Prostate gland (tissue), 2 donors: ENCODE measurements around the gene SLIT3. TPM values are rescaled to one million over a fixed set of nuclear protein-coding genes. Genes with fewer than 3 reads are reported as not detected.

Source experiments
- DNase-seq: peaks from one replicate; pipeline ENCODE4 v3.0.0-alpha.2; 2019; ENCODE audit warnings: low spot score
- H3K27ac ChIP-seq, 2 donors: fragments of 200-600 bp; sonication (generic); 2 replicates each; pipeline ENCODE4 v1.5.1; 2017 to 2019
- H3K27me3 ChIP-seq: fragments of 200-600 bp; sonication (generic); replicated peaks from 2 replicates; pipeline ENCODE4 v1.5.1; 2019; ENCODE audit not compliant: insufficient read depth
- H3K36me3 ChIP-seq, 2 donors: fragments of 200-600 bp; sonication (generic); 1 replicate in 1 of 2; 2 replicates in 1 of 2; pipeline versions ENCODE4 v1.5.1 to v1.8.1; 2017 to 2019
- H3K4me1 ChIP-seq: fragments of 200-600 bp; sonication (generic); replicated peaks from 2 replicates; pipeline ENCODE4 v1.5.1; 2019
- H3K4me3 ChIP-seq, 2 donors: fragments of 200-600 bp; sonication (generic); 2 replicates each; pipeline ENCODE4 v1.5.1; 2017 to 2019
- H3K9me3 ChIP-seq: fragments of 200-600 bp; sonication (generic); 2 replicates; pipeline ENCODE4 v1.5.1; 2017
- CTCF ChIP-seq, 4 experiments: fragments of 200-600 bp in 2 of 4; fragments of 450-650 bp in 2 of 4; sonication (generic) in 2 of 4; IDR thresholded peaks; 1 replicate in 3 of 4; 2 replicates in 1 of 4; pipeline ENCODE4 v1.5.1; 2016 to 2019; ENCODE audit warnings: antibody characterized with exemption in 4 of 4, mild to moderate bottlenecking in 2 of 4, moderate library complexity in 2 of 4
- POLR2A ChIP-seq: fragments of 450-650 bp; IDR thresholded peaks from one replicate; pipeline ENCODE4 v1.6.1; 2016; ENCODE audit warnings: antibody characterized with exemption, mild to moderate bottlenecking
- POLR2AphosphoS5 ChIP-seq: sonication (generic); formaldehyde crosslinking; IDR thresholded peaks from one replicate; pipeline ENCODE4 v1.6.1; 2017; ENCODE audit warnings: antibody characterized with exemption
- WGBS: methylation state at CpG from one replicate; pipeline ENCODE4 v1.1.5; 2018; 5-methylcytosine and 5-hydroxymethylcytosine counted together
- intact Hi-C: fragments of 100-400 bp; cut with DNase I; formaldehyde crosslinking; loops from one replicate; pipeline ENCODE4 v1.14.2; 2022
- total RNA-seq, 2 donors: library from RNA; depleted of rRNA; stranded (reverse); fragments of >200 nt; gene quantifications; one replicate each; pipeline ENCODE4 v1.1.0, GENCODE V29; 2016

The SLIT3 gene
- total RNA-seq, 2 donors from 2014 or later, result 8.3 TPM

- TF ChIP-seq POLR2A (no peak), CTCF (IDR thresholded peaks at IDR 0.05) (no peak), POLR2AphosphoS5 (no peak)
- no peak overlapping the region for H3K4me3 ChIP-seq
- H3K36me3 ChIP-seq, result no peaks in the 10 kb centered on the region
- H3K27me3 ChIP-seq, result no peaks in the 10 kb centered on the region
- H3K4me1 ChIP-seq, result no peaks in the 10 kb centered on the region
- intact Hi-C loops, result no loop called here
- WGBS, result 70% methylated on average over 8 of the region's 8 CpGs
- H3K27ac ChIP-seq, result no peak overlapping the region
- DNase-seq, result no peak
- no peaks in the 10 kb centered on the region for H3K9me3 ChIP-seq
These were observed 416.9 kb downstream of the SLIT3 start for GRCh38 chr5:168883991-168884390.

GRCh38 chr5:168883281-168883741 lies 417.6 kb downstream of the SLIT3 start:
- H3K4me3 ChIP-seq, result no peak overlapping the region
- TF ChIP-seq POLR2AphosphoS5 (no peak), CTCF (IDR thresholded peaks at IDR 0.05) (no peak), POLR2A (no peak)
- no peaks in the 10 kb centered on the region for H3K9me3 ChIP-seq
- WGBS, result 74% methylated on average over 16 of the region's 16 CpGs
- no peaks in the 10 kb centered on the region for H3K36me3 ChIP-seq
- intact Hi-C loops, result no loop called here
- H3K27me3 ChIP-seq, result no peaks in the 10 kb centered on the region
- H3K4me1 ChIP-seq, result no peaks in the 10 kb centered on the region
- no peak for DNase-seq
- H3K27ac ChIP-seq, result no peak overlapping the region

GRCh38 chr5:168882283-168882682 lies 418.7 kb downstream of the SLIT3 start:
- H3K27me3 ChIP-seq, result no peaks in the 10 kb centered on the region
- no peaks in the 10 kb centered on the region for H3K36me3 ChIP-seq
- intact Hi-C loops, result no loop called here
- no peak overlapping the region for H3K4me3 ChIP-seq
- 88% methylated on average over 12 of the region's 12 CpGs for WGBS
- H3K9me3 ChIP-seq, result no peaks in the 10 kb centered on the region
- TF ChIP-seq CTCF (IDR thresholded peaks at IDR 0.05), result no peak
- TF ChIP-seq POLR2A, result no peak
- no peak for TF ChIP-seq POLR2AphosphoS5
- DNase-seq, result no peak
- H3K4me1 ChIP-seq, result no peaks in the 10 kb centered on the region
- H3K27ac ChIP-seq, result no peak overlapping the region

GRCh38 chr5:168881427-168882149 lies 419.4 kb downstream of the SLIT3 start:
- TF ChIP-seq POLR2AphosphoS5 (no peak), POLR2A (no peak), CTCF (IDR thresholded peaks at IDR 0.05) (no peak)
- H3K4me3 ChIP-seq, result no peak overlapping the region
- no peak for DNase-seq
- no peaks in the 10 kb centered on the region for H3K9me3 ChIP-seq
- no peaks in the 10 kb centered on the region for H3K36me3 ChIP-seq
- H3K27me3 ChIP-seq, result no peaks in the 10 kb centered on the region
- intact Hi-C loops, result no loop called here
- WGBS, result 75% methylated on average over 11 of the region's 11 CpGs
- H3K4me1 ChIP-seq, result no peaks in the 10 kb centered on the region
- no peak overlapping the region for H3K27ac ChIP-seq

GRCh38 chr5:168879929-168880328 lies 421.0 kb downstream of the SLIT3 start:
- Histone ChIP-seq H3K4me1 (no peaks in the 10 kb centered on the region), H3K4me3 (no peak overlapping the region), H3K27ac (no peak overlapping the region), H3K9me3 (no peaks in the 10 kb centered on the region), H3K27me3 (no peaks in the 10 kb centered on the region), H3K36me3 (no peaks in the 10 kb centered on the region)
- DNase-seq, result no peak
- TF ChIP-seq POLR2AphosphoS5 (peak; percentile 52), POLR2A (no peak)
- intact Hi-C loops, result no loop called here
- WGBS, result 34% methylated on average over 8 of the region's 8 CpGs
